OCI-LY3 (cell line): ENCODE data around the gene LSM14B.

Experiments
- EZH2phosphoT487 ChIP-seq: fragments of 200-600 bp; shearing (Covaris generic); IDR thresholded peaks from 2 replicates; pipeline ENCODE4 v1.6.1; 2018; ENCODE audit warnings: antibody characterized with exemption, mixed run types, low read depth
- TF ChIP-seq, protein P1 (sequence below): fragments of 200-600, 300-600 bp; sonication (generic); IDR thresholded peaks from 2 replicates; pipeline ENCODE4 v1.5.1; 2014; ENCODE audit warnings: antibody characterized with exemption, low read length, low read depth

DNA sequence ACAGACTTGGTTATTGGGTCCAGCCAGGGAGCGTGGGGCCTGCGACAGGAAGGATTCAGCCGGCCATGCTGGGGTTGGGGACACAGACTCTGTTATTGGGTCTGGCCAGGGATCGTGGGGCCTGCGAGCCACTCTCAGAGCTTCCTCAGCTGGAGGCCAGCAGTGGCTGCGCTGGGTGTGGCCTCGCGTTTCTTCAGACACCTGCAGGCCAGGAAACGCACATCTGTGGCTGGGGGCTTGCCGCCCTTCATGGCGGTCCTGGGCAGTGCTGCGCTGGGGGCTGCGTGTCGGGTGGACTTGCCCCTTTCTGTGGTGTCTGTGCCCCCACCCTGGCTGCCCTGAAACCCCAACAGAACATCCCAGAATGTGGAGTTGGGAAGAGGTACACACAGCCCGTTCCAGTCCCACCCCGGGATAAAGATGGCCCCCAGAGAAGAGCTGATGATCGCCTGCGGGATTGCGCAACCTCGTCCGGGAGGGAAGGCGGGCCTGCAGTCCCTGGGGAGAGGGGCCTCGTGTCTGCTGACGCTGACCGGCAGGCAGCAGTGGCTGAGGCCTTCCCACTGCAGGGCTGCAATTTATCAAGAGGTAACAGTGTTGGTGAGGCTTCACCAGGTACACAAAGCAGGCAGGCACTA lies 43.6 kb downstream of the LSM14B start:
- TF ChIP-seq, protein P1, sequence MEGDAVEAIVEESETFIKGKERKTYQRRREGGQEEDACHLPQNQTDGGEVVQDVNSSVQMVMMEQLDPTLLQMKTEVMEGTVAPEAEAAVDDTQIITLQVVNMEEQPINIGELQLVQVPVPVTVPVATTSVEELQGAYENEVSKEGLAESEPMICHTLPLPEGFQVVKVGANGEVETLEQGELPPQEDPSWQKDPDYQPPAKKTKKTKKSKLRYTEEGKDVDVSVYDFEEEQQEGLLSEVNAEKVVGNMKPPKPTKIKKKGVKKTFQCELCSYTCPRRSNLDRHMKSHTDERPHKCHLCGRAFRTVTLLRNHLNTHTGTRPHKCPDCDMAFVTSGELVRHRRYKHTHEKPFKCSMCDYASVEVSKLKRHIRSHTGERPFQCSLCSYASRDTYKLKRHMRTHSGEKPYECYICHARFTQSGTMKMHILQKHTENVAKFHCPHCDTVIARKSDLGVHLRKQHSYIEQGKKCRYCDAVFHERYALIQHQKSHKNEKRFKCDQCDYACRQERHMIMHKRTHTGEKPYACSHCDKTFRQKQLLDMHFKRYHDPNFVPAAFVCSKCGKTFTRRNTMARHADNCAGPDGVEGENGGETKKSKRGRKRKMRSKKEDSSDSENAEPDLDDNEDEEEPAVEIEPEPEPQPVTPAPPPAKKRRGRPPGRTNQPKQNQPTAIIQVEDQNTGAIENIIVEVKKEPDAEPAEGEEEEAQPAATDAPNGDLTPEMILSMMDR = no peak
- no peak for TF ChIP-seq EZH2phosphoT487
